ENCODE results near the gene TUBB. TPM values are rescaled to one million over a fixed set of nuclear protein-coding genes. Genes with fewer than 3 reads are reported as not detected.

Gene TUBB
- total and polyA plus RNA-seq, 5 experiments from 2014 or later = 79.2 to 187 (median 116) TPM

DNA sequence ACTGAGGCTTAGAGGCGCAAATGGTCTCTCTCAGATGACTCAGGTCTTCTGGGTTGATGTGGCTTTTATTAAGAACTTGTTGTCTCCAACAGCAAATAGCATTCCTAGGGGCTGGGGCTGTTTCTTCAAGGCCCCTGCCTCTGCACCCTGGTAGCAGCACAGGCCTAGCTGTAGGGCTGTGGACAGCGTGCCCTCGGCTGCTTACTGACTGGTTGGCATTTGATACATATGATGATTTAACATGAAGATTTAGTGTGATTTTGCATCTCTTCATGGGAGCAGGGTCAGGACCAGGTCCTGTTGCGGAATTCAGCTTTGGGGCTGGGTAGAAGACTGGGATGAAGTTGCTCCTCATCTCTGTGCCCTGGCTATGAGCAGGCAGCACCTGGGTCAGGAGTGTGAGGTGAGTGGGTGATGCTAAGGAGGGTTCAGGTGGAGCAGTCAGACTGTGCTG lies 48.5 kb downstream of the TUBB start:
- Mint-ChIP-seq H3K9me3 (no peaks in the 10 kb centered on the region), H3K4me1 (peaks cover 43 to 81% (median 71%) of the 10 kb centered on the region in 4 donors), H3K36me3 (no peaks in the 10 kb centered on the region), H3K4me3 (peak overlapping the region; percentile 45 to 84 (median 72)), H3K27me3 (no peaks in the 10 kb centered on the region), H3K27ac (peak overlapping the region; percentile 53 to 94 (median 86))
- DNase-seq = no peak
- POLR2A ChIA-PET = interaction anchor here (0.7 to 2.6 kb wide), 8 partner anchors 13 to 146 kb away, joined by 3 to 15 read pairs (median 3); no protein-coding TSS in a partner anchor
- peak; percentile 46 to 51 for ATAC-seq

DNA sequence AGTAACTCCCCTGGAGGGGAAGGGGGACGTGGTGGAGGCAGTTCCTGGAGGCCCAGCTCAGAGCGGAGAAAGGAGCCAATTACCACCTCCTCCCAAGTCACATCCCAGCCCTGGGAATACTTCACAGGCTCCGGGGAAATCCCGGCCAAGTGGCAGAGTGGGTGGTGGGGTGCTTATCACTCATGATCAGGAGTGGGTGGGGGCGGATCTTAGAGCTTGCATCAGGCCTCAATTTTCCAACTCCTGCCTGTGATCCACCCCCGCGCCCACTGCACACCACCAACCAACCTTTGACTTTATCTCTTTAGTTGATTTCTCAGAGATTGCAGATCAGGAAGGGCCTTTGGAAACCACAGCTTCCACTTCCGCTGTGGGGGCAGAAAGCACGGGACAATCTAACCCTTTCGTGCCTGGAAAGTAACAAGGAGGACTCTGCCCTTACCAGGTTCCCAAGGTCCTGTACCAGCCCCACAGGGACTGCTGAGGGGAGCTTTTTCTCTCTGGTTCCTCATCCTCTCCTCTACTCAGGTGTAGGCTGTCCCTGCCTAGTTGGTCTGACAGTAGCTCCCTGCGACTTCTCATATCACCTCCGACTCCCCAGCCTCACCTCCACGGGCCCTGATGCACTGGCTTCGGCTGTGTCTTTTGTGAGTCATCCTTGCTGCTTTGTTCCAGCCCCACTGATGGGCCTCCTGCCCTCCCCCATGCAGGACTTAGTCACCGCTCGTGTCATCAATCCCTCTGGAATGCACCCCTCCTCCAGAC lies 49.1 kb downstream of the TUBB start:
- Mint-ChIP-seq H3K36me3 (no peaks in the 10 kb centered on the region), H3K4me3 (peak overlapping the region; percentile 45 to 84 (median 72)), H3K27ac (peak overlapping the region; percentile 53 to 94 (median 86)), H3K27me3 (no peaks in the 10 kb centered on the region), H3K4me1 (peaks cover 37 to 75% (median 65%) of the 10 kb centered on the region in 4 donors), H3K9me3 (no peaks in the 10 kb centered on the region)
- peak; percentile 79 to 88 for ATAC-seq
- POLR2A ChIA-PET = interaction anchor here (0.7 to 2.6 kb wide), 12 partner anchors 11 to 145 kb away, joined by 3 to 15 read pairs (median 3); no protein-coding TSS in a partner anchor
- peak; percentile 26 to 75 (median 52) for DNase-seq

DNA sequence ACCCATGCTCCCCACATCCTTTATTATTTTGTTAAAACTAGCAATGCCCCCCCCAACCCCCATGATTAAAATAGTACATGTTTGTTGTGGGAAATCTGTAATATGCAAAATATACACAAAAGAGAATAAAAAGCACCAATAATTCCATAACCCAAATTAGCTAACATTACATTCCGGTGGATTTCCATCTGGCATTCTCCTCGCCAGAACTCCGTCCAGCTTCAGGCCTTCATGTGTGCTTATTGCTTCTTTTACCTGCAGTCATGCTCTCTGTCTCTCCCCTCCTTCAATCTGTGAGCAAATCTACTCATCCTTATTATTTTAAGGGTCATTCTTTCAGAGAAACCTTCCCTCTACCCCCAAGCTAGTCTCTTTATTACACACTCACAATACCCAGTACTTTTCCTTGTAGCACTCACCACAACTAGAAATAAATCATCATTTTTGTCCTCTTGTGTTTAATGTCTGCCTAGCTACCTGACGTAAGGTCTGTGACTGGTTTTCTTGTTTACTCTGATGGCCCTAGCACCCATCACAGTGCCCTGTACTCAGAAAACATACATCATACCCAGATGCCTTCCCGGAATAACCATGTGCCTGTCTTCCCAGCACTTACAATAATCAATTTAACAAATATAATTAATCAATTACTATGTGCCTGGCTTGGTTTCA lies 49.8 kb downstream of the TUBB start:
- Mint-ChIP-seq H3K27ac (peak overlapping the region; percentile 31 to 94 (median 86)), H3K4me1 (peaks cover 34 to 70% (median 61%) of the 10 kb centered on the region in 4 donors), H3K36me3 (no peaks in the 10 kb centered on the region), H3K27me3 (no peaks in the 10 kb centered on the region), H3K4me3 (peak overlapping the region; percentile 45 to 84 (median 72)), H3K9me3 (no peaks in the 10 kb centered on the region)
- POLR2A ChIA-PET = interaction anchor here (0.7 to 2.6 kb wide), 7 partner anchors 10 to 46 kb away, joined by 3 to 15 read pairs (median 4); no protein-coding TSS in a partner anchor
- ATAC-seq = no peak
- no peak for DNase-seq

DNA sequence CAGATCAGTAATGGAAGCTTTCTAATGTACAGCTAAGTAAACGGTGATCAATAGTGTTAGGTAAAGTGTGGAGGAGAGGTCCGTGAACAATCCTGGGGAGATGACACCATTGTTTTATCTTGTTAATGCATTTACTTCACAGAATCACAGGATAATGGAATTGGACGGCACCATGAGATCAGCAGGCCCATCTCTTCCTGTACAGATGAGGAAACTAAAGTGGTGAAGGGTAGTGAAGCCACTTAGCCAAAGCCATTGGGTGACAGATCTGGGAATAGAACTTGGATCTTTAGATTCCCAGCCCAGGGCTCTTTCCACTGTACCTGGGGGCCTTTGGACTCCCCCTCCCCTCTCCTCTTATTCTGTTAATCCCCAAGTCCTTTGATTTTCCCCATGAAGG lies 50.4 kb downstream of the TUBB start:
- Mint-ChIP-seq H3K4me1 (peaks cover 34 to 68% (median 62%) of the 10 kb centered on the region in 4 donors), H3K36me3 (no peaks in the 10 kb centered on the region), H3K9me3 (no peaks in the 10 kb centered on the region), H3K4me3 (peak overlapping the region in 2 of 10 donors; percentile 1 to 28), H3K27me3 (no peaks in the 10 kb centered on the region), H3K27ac (peak overlapping the region in 4 of 10 donors; percentile 24 to 73 (median 47))
- POLR2A ChIA-PET = no interaction called here
- DNase-seq (no peak), ATAC-seq (no peak)

DNA sequence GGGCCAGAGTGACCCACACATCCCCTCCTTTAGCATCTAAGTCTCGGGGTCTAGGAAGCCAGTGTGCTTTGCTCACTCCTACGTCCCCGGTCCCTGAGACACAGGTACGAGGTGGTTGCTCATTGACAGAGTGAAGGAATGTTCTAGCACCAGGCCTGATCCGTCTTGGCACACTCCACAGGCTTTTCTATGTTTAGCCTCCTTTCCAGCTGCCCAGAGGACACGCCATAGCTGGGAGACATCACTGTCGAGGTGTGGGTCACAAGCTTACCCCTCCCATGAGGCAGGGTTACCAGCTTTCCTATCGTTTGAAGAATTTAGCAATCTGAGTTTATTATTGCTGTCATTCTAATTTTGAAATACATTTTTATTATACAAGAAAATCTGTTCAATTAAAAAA lies 54.5 kb downstream of the TUBB start:
- DNase-seq (no peak), ATAC-seq (no peak)
- Mint-ChIP-seq H3K36me3 (no peaks in the 10 kb centered on the region), H3K9me3 (no peaks in the 10 kb centered on the region), H3K27ac (no peak overlapping the region), H3K4me3 (no peak overlapping the region), H3K27me3 (no peaks in the 10 kb centered on the region), H3K4me1 (peaks cover 20 to 45% (median 37%) of the 10 kb centered on the region in 4 donors)
- POLR2A ChIA-PET = interaction anchor here (1.2 kb wide), 1 partner anchor 13 kb away, joined by 3 read pairs; no protein-coding TSS in a partner anchor

Other genes with a start within 250 kb of the TUBB start
- 1,000 to 10,000 TPM; 1,291 to 1,305 TPM for gene HLA-E, start 230.8 kb upstream of the TUBB start, total RNA-seq
- gene HLA-E, start 230.8 kb upstream of the TUBB start, polyA plus RNA-seq = 1,000 to 10,000 TPM; 2,699 to 2,977 (median 2,826) TPM
- gene GNL1, start 163.9 kb upstream of the TUBB start, total RNA-seq = 10 to 100 TPM; 78.0 to 80.7 TPM
- gene GNL1, start 163.9 kb upstream of the TUBB start, polyA plus RNA-seq = 10 to 100 TPM; 24.7 to 34.1 (median 28.7) TPM
- gene PRR3, start 163.1 kb upstream of the TUBB start, total RNA-seq = 10 to 100 TPM; 28.4 to 28.9 TPM
- 10 to 100 TPM in 1 of 3 donors, 1 to 10 TPM in 2; 7.9 to 12.7 (median 8.6) TPM for gene PRR3, start 163.1 kb upstream of the TUBB start, polyA plus RNA-seq
- gene ABCF1, start 148.9 kb upstream of the TUBB start, total RNA-seq = 10 to 100 TPM; 68.6 to 71.3 TPM
- 10 to 100 TPM; 19.1 to 43.1 (median 30.5) TPM for gene ABCF1, start 148.9 kb upstream of the TUBB start, polyA plus RNA-seq
- gene PPP1R10, start 103.1 kb upstream of the TUBB start, total RNA-seq = 100 to 1,000 TPM; 191 to 193 TPM
- gene PPP1R10, start 103.1 kb upstream of the TUBB start, polyA plus RNA-seq = 10 to 100 TPM; 16.9 to 20.2 (median 19.8) TPM
- gene MRPS18B, start 102.5 kb upstream of the TUBB start, total RNA-seq = 10 to 100 TPM; 43.1 to 43.8 TPM
- 100 to 1,000 TPM in 2 of 3 donors, 10 to 100 TPM in 1; 87.4 to 161 (median 119) TPM for gene MRPS18B, start 102.5 kb upstream of the TUBB start, polyA plus RNA-seq
- gene ATAT1, start 93.5 kb upstream of the TUBB start, total RNA-seq = 10 to 100 TPM; 12.6 to 13.4 TPM
- gene ATAT1, start 93.5 kb upstream of the TUBB start, polyA plus RNA-seq = 1 to 10 TPM; 1.6 to 2.0 (median 1.7) TPM
- gene C6orf136, start 73.2 kb upstream of the TUBB start, total RNA-seq = 10 to 100 TPM; 29.3 to 30.9 TPM
- 10 to 100 TPM in 2 of 3 donors, 1 to 10 TPM in 1; 5.6 to 23.2 (median 13.7) TPM for gene C6orf136, start 73.2 kb upstream of the TUBB start, polyA plus RNA-seq
- gene DHX16, start 47.3 kb upstream of the TUBB start, total RNA-seq = 10 to 100 TPM; 42.1 to 45.6 TPM
- gene DHX16, start 47.3 kb upstream of the TUBB start, polyA plus RNA-seq = 10 to 100 TPM; 17.7 to 31.2 (median 18.7) TPM
- gene PPP1R18, start 33.7 kb upstream of the TUBB start, total RNA-seq = 10 to 100 TPM; 79.0 to 82.0 TPM
- gene PPP1R18, start 33.7 kb upstream of the TUBB start, polyA plus RNA-seq = 10 to 100 TPM; 79.8 to 98.6 (median 95.7) TPM
- 1 to 10 TPM; 2.4 TPM for gene NRM, start 29.4 kb upstream of the TUBB start, total RNA-seq
- 1 to 10 TPM; 3.7 to 5.4 (median 5.4) TPM for gene NRM, start 29.4 kb upstream of the TUBB start, polyA plus RNA-seq
- 10 to 100 TPM; 50.8 to 54.9 TPM for gene MDC1, start 3.1 kb upstream of the TUBB start, total RNA-seq
- 1 to 10 TPM; 1.3 to 6.3 (median 2.8) TPM for gene MDC1, start 3.1 kb upstream of the TUBB start, polyA plus RNA-seq
- 10 to 100 TPM; 74.1 to 79.8 TPM for gene FLOT1, start 22.3 kb downstream of the TUBB start, total RNA-seq
- gene FLOT1, start 22.3 kb downstream of the TUBB start, polyA plus RNA-seq = 10 to 100 TPM; 76.0 to 98.4 (median 78.4) TPM
- 10 to 100 TPM; 16.0 to 17.0 TPM for gene IER3, start 24.2 kb downstream of the TUBB start, total RNA-seq
- gene IER3, start 24.2 kb downstream of the TUBB start, polyA plus RNA-seq = 1 to 10 TPM in 2 of 3 donors, under 1 TPM in 1; 0.58 to 1.8 (median 1.5) TPM
- gene DDR1, start 164.2 kb downstream of the TUBB start, total RNA-seq = 10 to 100 TPM; 19.8 to 22.8 TPM
- gene DDR1, start 164.2 kb downstream of the TUBB start, polyA plus RNA-seq = 1 to 10 TPM in 2 of 3 donors, under 1 TPM in 1; 0.57 to 5.4 (median 1.5) TPM
- gene GTF2H4, start 187.9 kb downstream of the TUBB start, total RNA-seq = 10 to 100 TPM; 30.0 to 33.9 TPM
- 1 to 10 TPM; 5.1 to 8.3 (median 6.3) TPM for gene GTF2H4, start 187.9 kb downstream of the TUBB start, polyA plus RNA-seq
- 10 to 100 TPM; 41.4 to 53.7 TPM for gene VARS2, start 193.9 kb downstream of the TUBB start, total RNA-seq
- gene VARS2, start 193.9 kb downstream of the TUBB start, polyA plus RNA-seq = 10 to 100 TPM; 14.1 to 16.3 (median 14.5) TPM
- not detected for gene SFTA2, start 211.8 kb downstream of the TUBB start, total RNA-seq
- gene SFTA2, start 211.8 kb downstream of the TUBB start, polyA plus RNA-seq = under 1 TPM in 1 of 3 donors, not detected in 2; 0.30 TPM
- not detected for gene MUCL3, start 220.6 kb downstream of the TUBB start, total RNA-seq
- not detected for gene MUCL3, start 220.6 kb downstream of the TUBB start, polyA plus RNA-seq

All from naive thymus-derived CD8-positive, alpha-beta T cell (primary cell).